Urinary bladder (tissue), 4 donors: Measurements from ENCODE around the gene DBP. TPM values are rescaled to one million over a fixed set of nuclear protein-coding genes. Genes with fewer than 3 reads are reported as not detected.

Experiments
- DNase-seq: peaks from one replicate; pipeline ENCODE4 v3.0.0-alpha.2; 2015; ENCODE audit errors: extremely low spot score
- H3K27ac ChIP-seq: one replicate; pipeline ENCODE4 v1.5.1; 2013; ENCODE audit warnings: low read depth, mild to moderate bottlenecking, moderate library complexity
- H3K36me3 ChIP-seq: one replicate; pipeline ENCODE4 v1.6.1; 2013; ENCODE audit warnings: mild to moderate bottlenecking, moderate library complexity; ENCODE audit not compliant: insufficient read depth
- H3K4me1 ChIP-seq: one replicate; pipeline ENCODE4 v1.6.1; 2013; ENCODE audit warnings: mild to moderate bottlenecking, moderate library complexity; ENCODE audit not compliant: insufficient read depth
- H3K4me3 ChIP-seq: one replicate; pipeline ENCODE4 v1.5.1; 2013; ENCODE audit warnings: low read depth, low read length
- WGBS: extraction: QIAGEN DNeasy Blood & Tissue Kit; methylation state at CpG from one replicate; pipeline ENCODE4 v1.1.7; 2013; 5-methylcytosine and 5-hydroxymethylcytosine counted together
- polyA plus RNA-seq: library from polyadenylated mRNA; stranded (reverse); fragments of 200-250 nt; gene quantifications from one replicate; pipeline ENCODE4 v1.2.3, GENCODE V29; 2013
- total RNA-seq: library from RNA; depleted of rRNA; stranded (reverse); fragments of >200 nt; gene quantifications from one replicate; pipeline ENCODE4 v1.2.3, GENCODE V29; 2014
- donor health status: healthy with polysubstance abuse.
- donor health status: healthy.

The DBP gene
- total and polyA plus RNA-seq, 2 donors = 4.6 to 12.3 TPM

GRCh38 chr19:48611872-48612271 lies 25.3 kb downstream of the DBP start:
- H3K4me1 ChIP-seq = no peaks in the 10 kb centered on the region
- H3K27ac ChIP-seq = no peak overlapping the region
- 91% methylated on average over 14 of the region's 14 CpGs for WGBS
- no peak for DNase-seq
- H3K36me3 ChIP-seq = no peaks in the 10 kb centered on the region
- H3K4me3 ChIP-seq = no peak overlapping the region

GRCh38 chr19:48609571-48610108 lies 27.5 kb downstream of the DBP start:
- Histone ChIP-seq H3K36me3 (no peaks in the 10 kb centered on the region), H3K4me3 (no peak overlapping the region), H3K4me1 (no peaks in the 10 kb centered on the region), H3K27ac (no peak overlapping the region)
- DNase-seq = no peak
- WGBS = 94% methylated on average over 20 of the region's 20 CpGs

DNA sequence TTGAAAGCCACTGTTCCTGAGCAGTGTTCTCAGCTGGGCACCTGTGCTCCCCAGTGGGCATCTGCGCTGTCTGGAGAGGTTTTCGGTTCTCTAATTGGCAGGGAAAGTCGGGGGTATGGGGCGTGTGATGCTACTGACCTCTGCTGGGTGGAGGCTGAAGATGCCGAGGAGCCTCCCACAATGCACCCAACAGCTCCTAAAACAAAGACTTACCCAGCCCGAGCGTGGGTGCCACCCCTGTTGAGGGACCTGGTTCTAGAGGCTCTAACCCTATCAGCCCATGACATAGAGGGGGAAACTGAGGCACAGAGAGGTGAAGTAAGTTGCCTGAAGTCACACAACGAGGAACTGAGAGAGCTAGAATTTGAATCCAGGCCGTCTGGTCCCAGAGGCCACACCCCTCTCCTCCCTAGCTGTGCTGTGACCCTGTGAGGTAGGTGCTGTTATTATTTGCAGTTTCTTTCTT lies 28.3 kb downstream of the DBP start:
- no peak for DNase-seq
- Histone ChIP-seq H3K27ac (no peak overlapping the region), H3K4me3 (no peak overlapping the region), H3K36me3 (no peaks in the 10 kb centered on the region), H3K4me1 (no peaks in the 10 kb centered on the region)
- 15% methylated on average over 9 of the region's 9 CpGs for WGBS

GRCh38 chr19:48607359-48607755 lies 29.8 kb downstream of the DBP start:
- Histone ChIP-seq H3K27ac (no peak overlapping the region), H3K4me3 (no peak overlapping the region), H3K36me3 (no peaks in the 10 kb centered on the region), H3K4me1 (no peaks in the 10 kb centered on the region)
- DNase-seq = no peak
- 83% methylated on average over 7 of the region's 7 CpGs for WGBS

DNA sequence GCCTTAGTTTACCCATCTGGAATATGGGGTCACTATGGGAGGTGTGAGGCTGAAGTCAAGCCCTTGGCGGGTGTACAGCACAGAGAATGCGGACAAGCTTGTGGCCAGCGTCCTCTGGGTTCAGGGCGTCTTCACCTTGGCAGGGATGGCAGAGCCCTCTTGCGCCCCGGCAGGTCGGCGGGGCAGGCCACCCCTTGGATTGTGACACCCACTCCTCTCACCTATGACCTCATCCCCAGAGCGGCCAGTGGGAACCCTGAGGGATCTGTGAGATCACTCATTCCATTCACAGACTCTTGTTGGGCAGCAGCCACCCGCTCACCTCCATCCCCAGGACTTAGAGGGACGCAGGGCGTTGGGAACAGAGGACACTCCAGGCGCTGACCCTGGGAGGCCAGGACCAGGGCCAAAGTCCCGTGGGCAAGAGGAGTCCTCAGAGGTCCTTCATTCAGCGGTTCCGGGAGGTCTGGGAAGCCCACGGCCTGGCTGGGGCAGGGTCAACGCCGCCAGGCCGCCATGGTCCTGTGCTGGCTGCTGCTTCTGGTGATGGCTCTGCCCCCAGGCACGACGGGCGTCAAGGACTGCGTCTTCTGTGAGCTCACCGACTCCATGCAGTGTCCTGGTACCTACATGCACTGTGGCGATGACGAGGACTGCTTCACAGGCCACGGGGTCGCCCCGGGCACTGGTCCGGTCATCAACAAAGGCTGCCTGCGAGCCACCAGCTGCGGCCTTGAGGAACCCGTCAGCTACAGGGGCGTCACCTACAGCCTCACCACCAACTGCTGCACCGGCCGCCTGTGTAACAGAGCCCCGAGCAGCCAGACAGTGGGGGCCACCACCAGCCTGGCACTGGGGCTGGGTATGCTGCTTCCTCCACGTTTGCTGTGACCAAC lies 30.5 kb downstream of the DBP start, which contains the start of gene SPACA4:
TSS of gene SPACA4 (plus strand) at position 280 of the 896 bp plus-strand sequence. CDS start at position 517, 237 bp downstream.
- DNase-seq = no peak
- no peak within 1 kb of the TSS for H3K4me3 ChIP-seq
- H3K4me1 ChIP-seq = no peaks in the 10 kb centered on the region
- no peak within 1 kb of the TSS for H3K27ac ChIP-seq
- no peaks in the 10 kb centered on the region for H3K36me3 ChIP-seq
- WGBS = 90% methylated on average over 39 of the region's 39 CpGs

GRCh38 chr19:48603850-48604249 lies 33.3 kb downstream of the DBP start:
- H3K4me3 ChIP-seq = no peak overlapping the region
- H3K36me3 ChIP-seq = no peaks in the 10 kb centered on the region
- no peaks in the 10 kb centered on the region for H3K4me1 ChIP-seq
- 91% methylated on average over 9 of the region's 9 CpGs for WGBS
- DNase-seq = no peak
- H3K27ac ChIP-seq = no peak overlapping the region

- no peak overlapping the region for H3K27ac ChIP-seq
- H3K36me3 ChIP-seq = no peaks in the 10 kb centered on the region
- no peak overlapping the region for H3K4me3 ChIP-seq
- DNase-seq = no peak
- WGBS = 92% methylated on average over 39 of the region's 39 CpGs
- no peaks in the 10 kb centered on the region for H3K4me1 ChIP-seq
These were observed 33.7 kb downstream of the DBP start for GRCh38 chr19:48603449-48603848.

DNA sequence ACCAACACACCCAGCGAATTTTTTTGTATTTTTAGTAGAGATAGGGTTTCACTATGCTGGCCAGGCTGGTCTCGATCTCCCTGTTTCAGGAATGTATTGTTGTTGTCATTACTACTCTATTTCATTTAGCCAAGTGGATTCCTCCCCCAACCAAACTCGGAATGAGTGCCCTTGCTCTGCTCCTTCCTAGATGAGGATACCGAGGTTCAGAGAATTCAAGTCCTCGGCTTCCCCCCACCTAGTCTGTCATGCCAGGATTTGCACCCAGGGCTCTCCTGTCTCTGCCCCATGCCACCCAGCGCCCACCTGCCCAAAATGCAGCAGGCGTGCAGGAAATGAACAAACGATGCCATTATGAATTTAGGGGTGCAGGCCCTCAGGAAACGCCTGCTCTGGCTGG lies 34.2 kb downstream of the DBP start:
- Histone ChIP-seq H3K27ac (no peak overlapping the region), H3K4me3 (no peak overlapping the region), H3K4me1 (no peaks in the 10 kb centered on the region), H3K36me3 (no peaks in the 10 kb centered on the region)
- no peak for DNase-seq
- 84% methylated on average over 9 of the region's 9 CpGs for WGBS

- no peak overlapping the region for H3K4me3 ChIP-seq
- H3K36me3 ChIP-seq = no peaks in the 10 kb centered on the region
- no peak overlapping the region for H3K27ac ChIP-seq
- DNase-seq = no peak
- WGBS = 88% methylated on average over 21 of the region's 21 CpGs
- H3K4me1 ChIP-seq = no peaks in the 10 kb centered on the region
These were observed 36.3 kb downstream of the DBP start for GRCh38 chr19:48600679-48601417.

DNA sequence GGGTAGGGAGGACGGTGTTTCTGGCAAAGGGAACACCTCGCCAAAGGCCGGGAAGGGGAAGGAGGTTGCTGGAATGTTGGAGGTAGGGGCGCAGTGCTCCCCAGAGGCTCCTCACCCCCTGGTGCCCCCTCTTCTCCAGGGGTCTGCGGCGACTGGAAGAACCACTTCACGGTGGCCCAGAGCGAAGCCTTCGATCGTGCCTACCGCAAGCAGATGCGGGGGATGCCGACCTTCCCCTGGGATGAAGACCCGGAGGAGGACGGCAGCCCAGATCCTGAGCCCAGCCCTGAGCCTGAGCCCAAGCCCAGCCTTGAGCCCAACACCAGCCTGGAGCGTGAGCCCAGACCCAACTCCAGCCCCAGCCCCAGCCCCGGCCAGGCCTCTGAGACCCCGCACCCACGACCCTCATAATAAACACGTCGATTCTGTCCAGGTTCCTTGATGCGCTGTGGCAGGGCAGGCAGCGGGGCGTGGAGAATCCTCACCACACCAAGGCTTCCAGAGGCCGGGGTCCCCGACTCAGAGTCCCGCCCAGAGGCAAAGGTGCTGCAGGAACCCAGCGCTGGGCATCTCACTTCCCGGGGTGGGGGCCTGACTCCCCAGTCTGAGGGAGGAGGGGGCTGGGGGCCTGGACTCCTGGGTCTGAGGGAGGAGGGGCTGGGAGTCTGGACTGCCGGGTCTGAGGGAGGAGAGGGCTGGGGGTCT lies 38.0 kb downstream of the DBP start:
- DNase-seq = no peak
- H3K4me1 ChIP-seq = no peaks in the 10 kb centered on the region
- no peak overlapping the region for H3K27ac ChIP-seq
- 69% methylated on average over 30 of the region's 30 CpGs for WGBS
- H3K4me3 ChIP-seq = no peak overlapping the region
- no peaks in the 10 kb centered on the region for H3K36me3 ChIP-seq

- no peak for DNase-seq
- no peak overlapping the region for H3K27ac ChIP-seq
- no peak overlapping the region for H3K4me3 ChIP-seq
- 79% methylated on average over 39 of the region's 39 CpGs for WGBS
- H3K36me3 ChIP-seq = no peaks in the 10 kb centered on the region
- no peaks in the 10 kb centered on the region for H3K4me1 ChIP-seq
These were observed 40.3 kb downstream of the DBP start for GRCh38 chr19:48596679-48597465.

DNA sequence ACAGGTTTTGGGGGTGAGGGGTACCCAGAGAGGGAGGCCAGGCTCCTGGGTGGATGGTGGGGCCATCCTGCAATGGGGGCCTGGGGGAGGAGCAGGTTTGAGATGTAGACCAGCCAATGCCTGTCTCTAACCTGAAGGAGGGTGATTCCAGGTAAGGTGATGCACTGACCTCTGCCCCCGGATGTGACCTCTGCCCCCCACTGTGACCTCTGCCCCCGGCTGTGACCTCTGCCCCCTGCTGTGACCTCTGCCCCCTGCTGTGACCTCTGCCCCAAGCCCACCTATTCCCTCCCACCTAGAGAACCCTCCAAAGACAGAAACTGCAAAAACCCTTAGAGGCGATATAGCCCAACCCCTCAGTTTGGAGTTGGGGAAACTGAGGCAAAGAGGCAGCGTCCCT lies 40.9 kb downstream of the DBP start:
- no peaks in the 10 kb centered on the region for H3K36me3 ChIP-seq
- DNase-seq = no peak
- no peak overlapping the region for H3K4me3 ChIP-seq
- no peak overlapping the region for H3K27ac ChIP-seq
- H3K4me1 ChIP-seq = no peaks in the 10 kb centered on the region
- 78% methylated on average over 4 of the region's 4 CpGs for WGBS

- 71% methylated on average over 6 of the region's 6 CpGs for WGBS
- no peak for DNase-seq
- Histone ChIP-seq H3K4me1 (no peaks in the 10 kb centered on the region), H3K4me3 (no peak overlapping the region), H3K27ac (no peak overlapping the region), H3K36me3 (no peaks in the 10 kb centered on the region)
These were observed 41.3 kb downstream of the DBP start for GRCh38 chr19:48595833-48596232.
